OCI-LY3 (cell line): ENCODE results near the gene LAMP1.
"Not testable (repeated sequence)": the region's sequence is repeated elsewhere in the genome, so short reads cannot be mapped to it uniquely, and the experiment has no call there.

Experiments used
- H2AFZ ChIP-seq: fragments of 200-600, 300-600 bp; shearing (Covaris generic); 2 replicates; pipeline ENCODE4 v1.6.0; 2014; ENCODE audit warnings: antibody characterized with exemption, low read depth, low read length
- H3K27ac ChIP-seq: fragments of 200-600, 300-600 bp; sonication (generic); 2 replicates; pipeline ENCODE4 v1.5.1; 2014; ENCODE audit warnings: mild to moderate bottlenecking, low read length, moderate library complexity, mixed read lengths
- H3K27me3 ChIP-seq: fragments of 200-600, 300-600 bp; sonication (generic); 2 replicates; pipeline ENCODE4 v1.6.1; 2014; ENCODE audit warnings: low read depth, low read length, mixed read lengths
- H3K36me3 ChIP-seq: fragments of 200-600, 300-600 bp; sonication (generic); replicated peaks from 2 replicates; pipeline ENCODE3; 2014; ENCODE audit warnings: low read depth, low read length, mixed read lengths
- H3K4me1 ChIP-seq: fragments of 300-600, 200-600 bp; sonication (generic); 2 replicates; pipeline ENCODE4 v1.6.1; 2014; ENCODE audit warnings: low read length, mixed read lengths
- H3K4me2 ChIP-seq: fragments of 200-600, 300-600 bp; sonication (generic); 2 replicates; pipeline ENCODE4 v1.6.1; 2014; ENCODE audit warnings: low read length, mixed read lengths
- H3K4me3 ChIP-seq: fragments of 300-600, 200-600 bp; sonication (generic); 2 replicates; pipeline ENCODE4 v1.5.1; 2014; ENCODE audit warnings: antibody characterized with exemption, mild to moderate bottlenecking, low read length, moderate library complexity
- H3K79me2 ChIP-seq: fragments of 300-600, 200-600 bp; shearing (Covaris generic); 2 replicates; pipeline ENCODE4 v1.6.1; 2014; ENCODE audit warnings: mild to moderate bottlenecking, low read length, mixed read lengths
- H3K9ac ChIP-seq: fragments of 300-600, 200-600 bp; shearing (Covaris generic); 2 replicates; pipeline ENCODE4 v1.6.0; 2014; ENCODE audit warnings: mild to moderate bottlenecking, low read length, moderate library complexity
- H3K9me3 ChIP-seq: fragments of 200-600, 300-600 bp; shearing (Covaris generic); 2 replicates; pipeline ENCODE4 v1.6.1; 2014; ENCODE audit warnings: low read length, mixed read lengths; ENCODE audit not compliant: insufficient read depth
- H4K20me1 ChIP-seq: fragments of 200-600, 300-600 bp; sonication (generic); 2 replicates; pipeline ENCODE4 v1.6.1; 2016; ENCODE audit warnings: low read length, mixed read lengths; ENCODE audit not compliant: insufficient read depth
- EZH2phosphoT487 ChIP-seq: fragments of 200-600 bp; shearing (Covaris generic); IDR thresholded peaks from 2 replicates; pipeline ENCODE4 v1.6.1; 2018; ENCODE audit warnings: antibody characterized with exemption, mixed run types, low read depth
- TF ChIP-seq, protein P1 (sequence below): fragments of 200-600, 300-600 bp; sonication (generic); IDR thresholded peaks from 2 replicates; pipeline ENCODE4 v1.5.1; 2014; ENCODE audit warnings: antibody characterized with exemption, low read length, low read depth

The LAMP1 gene

DNA sequence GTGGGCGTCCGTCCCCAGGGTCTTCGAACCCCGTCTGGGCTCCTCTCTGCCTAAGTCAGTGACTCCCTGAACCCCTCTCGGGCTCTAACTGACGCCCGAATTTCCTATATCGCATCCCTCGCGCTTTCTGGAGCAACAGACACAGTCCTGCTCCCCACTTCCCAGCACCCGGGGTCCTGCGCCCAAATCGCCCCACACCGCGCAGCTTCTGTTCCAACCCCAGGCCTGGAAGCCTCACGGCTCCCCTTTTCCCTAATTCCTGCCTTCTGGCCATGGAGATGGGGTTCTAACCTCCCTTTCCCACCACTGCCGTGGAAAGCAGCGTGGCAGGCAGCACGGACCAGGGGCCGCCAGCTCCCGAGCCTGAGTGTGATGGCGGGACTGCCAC is 68.5 kb downstream of the LAMP1 start:
- no peak overlapping the region for H3K27ac ChIP-seq
- H3K4me1 ChIP-seq, result no peaks in the 10 kb centered on the region
- no peak overlapping the region for H3K4me2 ChIP-seq
- TF ChIP-seq, protein P1, sequence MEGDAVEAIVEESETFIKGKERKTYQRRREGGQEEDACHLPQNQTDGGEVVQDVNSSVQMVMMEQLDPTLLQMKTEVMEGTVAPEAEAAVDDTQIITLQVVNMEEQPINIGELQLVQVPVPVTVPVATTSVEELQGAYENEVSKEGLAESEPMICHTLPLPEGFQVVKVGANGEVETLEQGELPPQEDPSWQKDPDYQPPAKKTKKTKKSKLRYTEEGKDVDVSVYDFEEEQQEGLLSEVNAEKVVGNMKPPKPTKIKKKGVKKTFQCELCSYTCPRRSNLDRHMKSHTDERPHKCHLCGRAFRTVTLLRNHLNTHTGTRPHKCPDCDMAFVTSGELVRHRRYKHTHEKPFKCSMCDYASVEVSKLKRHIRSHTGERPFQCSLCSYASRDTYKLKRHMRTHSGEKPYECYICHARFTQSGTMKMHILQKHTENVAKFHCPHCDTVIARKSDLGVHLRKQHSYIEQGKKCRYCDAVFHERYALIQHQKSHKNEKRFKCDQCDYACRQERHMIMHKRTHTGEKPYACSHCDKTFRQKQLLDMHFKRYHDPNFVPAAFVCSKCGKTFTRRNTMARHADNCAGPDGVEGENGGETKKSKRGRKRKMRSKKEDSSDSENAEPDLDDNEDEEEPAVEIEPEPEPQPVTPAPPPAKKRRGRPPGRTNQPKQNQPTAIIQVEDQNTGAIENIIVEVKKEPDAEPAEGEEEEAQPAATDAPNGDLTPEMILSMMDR, result no peak
- TF ChIP-seq EZH2phosphoT487, result no peak
- H3K9ac ChIP-seq, result no peak overlapping the region
- H3K9me3 ChIP-seq, result no peaks in the 10 kb centered on the region
- H3K27me3 ChIP-seq, result peaks cover 3% of the 10 kb centered on the region; the same call in 1 of the 2 replicates
- H4K20me1 ChIP-seq, result no peaks in the 10 kb centered on the region
- no peaks in the 10 kb centered on the region for H3K36me3 ChIP-seq
- H2AFZ ChIP-seq, result no peak overlapping the region
- H3K79me2 ChIP-seq, result no peaks in the 10 kb centered on the region
- H3K4me3 ChIP-seq, result no peak overlapping the region

DNA sequence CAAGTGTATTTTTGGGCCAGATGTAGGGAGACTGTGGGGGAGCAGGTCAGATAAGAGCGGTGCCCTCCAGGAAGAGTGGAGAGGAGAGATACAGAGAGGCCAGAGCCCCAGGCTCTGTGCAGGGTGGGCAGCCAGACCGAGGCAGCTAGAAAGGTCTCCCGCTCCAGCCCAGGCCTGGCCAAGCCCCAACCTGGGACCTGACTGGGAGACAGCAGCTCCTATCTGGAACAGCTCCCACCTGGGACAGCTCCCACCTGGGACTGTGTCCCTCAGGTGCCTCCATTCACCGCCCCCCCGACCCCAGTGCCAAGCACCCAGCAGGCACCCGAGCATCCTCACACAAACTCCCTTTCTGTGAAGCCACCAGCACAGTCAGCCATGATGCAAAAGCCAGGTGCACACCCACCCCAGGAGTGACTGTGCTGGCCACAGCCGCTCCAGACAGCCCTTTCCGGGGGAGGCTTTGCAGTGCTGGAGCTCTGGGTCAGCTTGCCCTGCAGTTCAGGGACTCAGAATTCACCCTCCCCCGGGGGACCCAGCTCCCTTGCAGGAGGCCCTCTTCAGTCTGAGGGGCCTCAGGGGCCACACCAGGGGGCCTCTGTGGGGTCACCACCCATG is 69.0 kb downstream of the LAMP1 start:
- H2AFZ ChIP-seq, result no peak overlapping the region
- no peak for TF ChIP-seq EZH2phosphoT487
- TF ChIP-seq, protein P1, result no peak
- H3K4me2 ChIP-seq, result no peak overlapping the region
- no peak overlapping the region for H3K4me3 ChIP-seq
- H3K36me3 ChIP-seq, result no peaks in the 10 kb centered on the region
- no peak overlapping the region for H3K9ac ChIP-seq
- H4K20me1 ChIP-seq, result no peaks in the 10 kb centered on the region
- H3K9me3 ChIP-seq, result no peaks in the 10 kb centered on the region
- no peak overlapping the region for H3K27ac ChIP-seq
- H3K27me3 ChIP-seq, result 0 out of 2 replicates have a peak, but pooled peaks cover 2% of the 10 kb centered on the region
- no peaks in the 10 kb centered on the region for H3K79me2 ChIP-seq
- H3K4me1 ChIP-seq, result no peaks in the 10 kb centered on the region

DNA sequence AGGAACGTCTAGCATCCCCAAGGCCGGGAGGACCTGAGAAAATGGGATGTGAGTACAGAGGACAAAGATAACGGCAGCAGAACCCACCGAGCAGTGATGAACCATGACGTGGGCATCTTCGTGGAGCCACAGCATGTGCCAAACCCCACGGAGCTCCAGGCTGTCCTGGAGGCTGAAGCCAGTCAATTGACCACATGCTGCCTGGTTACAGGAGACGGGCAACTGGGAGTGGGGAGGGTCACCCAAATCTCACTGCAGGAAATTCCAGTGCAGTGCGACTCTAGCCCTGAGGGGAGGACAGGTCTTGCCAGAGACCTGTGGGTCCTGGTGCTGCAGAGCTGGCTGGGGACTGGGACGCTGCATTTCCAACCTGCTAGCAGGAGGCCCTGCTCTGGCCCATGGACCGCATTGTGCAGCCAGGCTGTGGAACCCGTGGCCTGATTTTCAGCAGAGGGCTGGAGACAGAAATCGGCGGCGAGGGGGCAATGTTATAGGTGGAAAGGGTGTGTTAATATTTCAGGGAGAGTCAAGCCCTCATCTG is 70.1 kb downstream of the LAMP1 start:
- Histone ChIP-seq H3K4me2 (no peak overlapping the region), H2AFZ (no peak overlapping the region), H3K27me3 (no peaks in the 10 kb centered on the region), H3K4me3 (no peak overlapping the region), H4K20me1 (no peaks in the 10 kb centered on the region), H3K27ac (no peak overlapping the region), H3K9ac (no peak overlapping the region), H3K36me3 (no peaks in the 10 kb centered on the region), H3K79me2 (no peaks in the 10 kb centered on the region), H3K9me3 (no peaks in the 10 kb centered on the region), H3K4me1 (no peaks in the 10 kb centered on the region)
- no peak for TF ChIP-seq EZH2phosphoT487
- TF ChIP-seq, protein P1, result no peak

DNA sequence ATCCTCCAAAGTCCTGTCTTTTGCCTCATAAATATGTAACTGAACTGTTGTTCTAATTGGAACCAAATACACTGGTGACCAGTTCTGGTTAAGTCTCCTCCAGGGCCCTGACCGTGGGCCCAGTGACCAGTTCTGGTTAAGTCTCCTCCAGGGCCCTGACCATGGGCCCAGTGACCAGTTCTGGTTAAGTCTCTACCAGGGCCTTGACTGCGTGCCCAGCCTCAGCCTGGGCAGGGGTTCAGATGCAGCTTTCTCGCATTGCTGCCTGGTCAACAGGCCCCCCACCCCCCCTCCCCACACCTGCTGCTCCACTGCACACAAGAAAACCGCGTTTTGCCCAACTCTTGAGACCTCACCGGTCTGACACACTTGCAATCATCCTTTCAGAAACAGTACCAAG is 70.7 kb downstream of the LAMP1 start:
- Histone ChIP-seq H3K27me3 (no peaks in the 10 kb centered on the region), H3K4me3 (no peak overlapping the region), H3K27ac (no peak overlapping the region), H3K36me3 (no peaks in the 10 kb centered on the region), H3K9me3 (no peaks in the 10 kb centered on the region), H3K4me2 (no peak overlapping the region), H3K4me1 (no peaks in the 10 kb centered on the region), H2AFZ (no peak overlapping the region), H3K9ac (no peak overlapping the region), H4K20me1 (no peaks in the 10 kb centered on the region), H3K79me2 (no peaks in the 10 kb centered on the region)
- TF ChIP-seq EZH2phosphoT487, result no peak
- TF ChIP-seq, protein P1, result no peak

- not testable (repeated sequence) for H3K9ac ChIP-seq, H3K36me3 ChIP-seq, H3K27me3 ChIP-seq, H2AFZ ChIP-seq, H3K79me2 ChIP-seq, H3K9me3 ChIP-seq, H3K27ac ChIP-seq, H3K4me2 ChIP-seq, H4K20me1 ChIP-seq, H3K4me3 ChIP-seq, H3K4me1 ChIP-seq
Observed at GRCh38 chr13:113368353-113368752, 71.3 kb downstream of the LAMP1 start.
